ENCODE measurements around the gene CNTNAP2.

- TF ChIP-seq CTCF (IDR thresholded peaks at IDR 0.05) (no peak), POLR2AphosphoS5 (IDR thresholded peaks at IDR 0.05) (no peak)
Observed at GRCh38 chr7:146138926-146139325, 22.3 kb downstream of the CNTNAP2 start.
